ENCODE results near the gene CFAP73. TPM values are rescaled to one million over a fixed set of nuclear protein-coding genes. Genes with fewer than 3 reads are reported as not detected.

The CFAP73 gene
- total RNA-seq, 2 donors from 2014 or later, result not detected

DNA sequence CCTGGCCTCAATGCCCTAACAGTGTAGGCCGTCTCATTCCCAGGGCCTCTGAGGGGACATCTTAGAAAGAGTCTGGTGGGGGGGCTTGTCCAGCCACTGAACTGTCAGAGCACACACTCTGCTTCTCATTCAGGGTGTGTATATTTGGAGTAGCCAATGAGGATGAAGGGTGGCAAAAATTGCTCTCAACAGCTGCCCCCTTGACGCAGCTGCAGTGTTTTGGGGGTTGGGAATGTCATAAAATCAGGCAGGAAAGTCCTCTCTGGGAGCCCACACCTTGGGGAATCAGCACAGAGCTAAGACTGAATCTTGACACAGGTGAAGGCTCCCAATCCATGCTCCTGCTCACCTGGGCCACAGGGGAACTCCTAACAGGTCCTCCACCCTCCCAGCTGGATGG lies 15.5 kb upstream of the CFAP73 start:
- TF ChIP-seq CTCF (conservative IDR thresholded peaks at IDR 0.05), result no peak
- Mint-ChIP-seq H3K27ac (no peak overlapping the region), H3K27me3 (ENCODE audit: insufficient read depth) (peaks cover 26% of the 10 kb centered on the region), H3K36me3 (ENCODE audit: low read depth) (no peaks in the 10 kb centered on the region), H3K4me3 (no peak overlapping the region), H3K9me3 (no peaks in the 10 kb centered on the region), H3K4me1 (peaks cover 4% of the 10 kb centered on the region)
- WGBS, 2 experiments (ENCODE audit: insufficient coverage in 1 of 2, insufficient read length in 1 of 2), result 78 to 97% methylated on average over 1 to 2 of the region's 2 CpGs
- Histone ChIP-seq H3K4me1 (ENCODE audit: control insufficient read depth, insufficient read depth, low read length) (no peaks in the 10 kb centered on the region), H3K27me3 (ENCODE audit: control insufficient read depth, insufficient read depth, low read length, poor library complexity, severe bottlenecking) (peaks cover 19% of the 10 kb centered on the region), H3K36me3 (ENCODE audit: control insufficient read depth, insufficient read depth, low read length) (no peaks in the 10 kb centered on the region), H3K9me3 (ENCODE audit: control insufficient read depth, low read length) (no peaks in the 10 kb centered on the region), H3K4me3 (ENCODE audit: low read length) (no peak overlapping the region), H3K9ac (ENCODE audit: extremely low read depth, low read length, poor library complexity, severe bottlenecking) (no peak overlapping the region), H3K27ac (ENCODE audit: low read depth, low read length) (no peak overlapping the region)
- DNase-seq, result peak; percentile 47

DNA sequence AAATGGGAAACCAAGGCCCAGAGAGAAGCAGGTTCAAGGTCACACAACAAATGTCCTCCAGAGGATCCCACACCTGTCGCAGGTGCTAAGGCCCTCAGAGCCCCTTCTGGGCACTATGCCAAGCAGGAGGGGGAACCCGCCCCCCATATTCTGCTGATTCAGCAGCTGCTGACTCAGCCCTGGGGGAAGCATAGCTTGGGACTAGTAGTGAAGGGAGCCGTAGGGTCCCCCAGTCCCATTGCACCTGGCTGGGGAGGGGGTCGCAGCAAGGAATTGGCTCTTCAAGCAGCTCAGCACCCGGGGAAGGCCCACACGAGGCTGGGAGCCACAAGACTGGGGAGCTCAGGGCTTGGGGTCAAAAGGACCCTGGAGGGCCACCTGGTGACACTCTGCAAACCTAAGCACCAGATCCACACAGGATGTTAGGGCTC lies 15.0 kb upstream of the CFAP73 start:
- no peak overlapping the region for H3K4me3 ChIP-seq (ENCODE audit: low read length)

DNA sequence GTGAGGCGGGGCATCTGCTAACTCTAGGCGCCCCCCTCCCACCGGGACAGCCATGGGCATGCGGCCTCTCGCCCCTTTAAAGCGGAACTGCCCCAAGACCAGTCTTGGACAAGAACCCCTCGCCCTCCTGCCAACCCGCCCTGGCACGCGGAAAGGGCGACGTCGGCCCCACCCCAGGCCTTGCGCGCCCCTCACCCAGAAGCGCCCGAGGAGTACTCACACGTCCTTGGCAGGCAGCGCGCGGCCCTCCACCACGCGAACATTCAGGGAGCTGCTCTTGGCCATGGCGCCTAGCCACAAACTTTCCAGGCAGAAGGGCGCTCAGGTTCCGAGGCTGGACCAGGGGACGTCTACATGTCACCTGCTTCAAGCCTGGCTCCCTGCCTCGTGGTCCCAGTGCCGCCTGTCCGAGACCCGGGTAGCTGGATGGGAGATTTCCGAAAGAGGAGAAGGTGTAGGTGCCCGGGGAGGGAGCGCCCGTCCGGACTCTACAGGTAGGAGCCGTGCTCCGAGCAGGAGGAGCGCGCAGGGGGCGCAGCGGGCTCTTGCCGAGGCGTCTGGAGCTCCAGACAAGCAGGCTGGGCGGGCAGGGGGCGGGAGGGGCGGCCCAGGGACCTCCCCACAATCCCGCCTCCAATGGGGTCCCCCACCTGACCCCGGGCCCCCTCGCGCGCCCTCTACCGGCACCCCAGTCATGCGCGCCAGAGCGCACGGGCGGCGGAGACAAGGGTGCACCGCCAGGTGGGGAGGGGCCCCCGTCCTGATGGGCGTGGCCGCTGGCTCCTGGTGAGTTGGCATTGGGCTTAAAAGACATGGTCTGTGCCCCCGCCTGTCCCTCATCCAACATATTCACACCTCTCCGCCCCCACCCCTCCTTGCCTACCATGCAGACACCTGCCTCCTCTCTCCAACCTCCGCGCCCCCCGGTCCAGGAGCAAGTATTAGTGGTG lies 14.1 kb upstream of the CFAP73 start, which contains the start of gene RASAL1:
Gene RASAL1, minus strand, starts transcription at position 584 of the 950 bp plus-strand sequence. Its CDS starts 299 bp downstream, at position 285.
- peaks cover 4% of the 10 kb centered on the region for H3K4me1 Mint-ChIP-seq
- no peaks in the 10 kb centered on the region for H3K9me3 ChIP-seq (ENCODE audit: control insufficient read depth, low read length)
- peaks cover 19% of the 10 kb centered on the region for H3K27me3 ChIP-seq (ENCODE audit: control insufficient read depth, insufficient read depth, low read length, poor library complexity, severe bottlenecking)
- 11 to 19% methylated on average over 21 to 64 of the region's 68 CpGs for WGBS, 2 experiments (ENCODE audit: insufficient coverage in 1 of 2, insufficient read length in 1 of 2)
- no peaks in the 10 kb centered on the region for H3K4me1 ChIP-seq (ENCODE audit: control insufficient read depth, insufficient read depth, low read length)
- H3K4me3 ChIP-seq (ENCODE audit: low read length), result peak within 1 kb of the TSS; percentile 71
- peak within 1 kb of the TSS; percentile 55 for H3K4me3 Mint-ChIP-seq
- no peaks in the 10 kb centered on the region for H3K36me3 Mint-ChIP-seq (ENCODE audit: low read depth)
- no peak within 1 kb of the TSS for H3K9ac ChIP-seq (ENCODE audit: extremely low read depth, low read length, poor library complexity, severe bottlenecking)
- TF ChIP-seq CTCF (conservative IDR thresholded peaks at IDR 0.05), result peak; percentile 97
- H3K27ac Mint-ChIP-seq, result peak within 1 kb of the TSS; percentile 88
- H3K36me3 ChIP-seq (ENCODE audit: control insufficient read depth, insufficient read depth, low read length), result no peaks in the 10 kb centered on the region
- peak; percentile 99 for DNase-seq
- no peaks in the 10 kb centered on the region for H3K9me3 Mint-ChIP-seq
- H3K27ac ChIP-seq (ENCODE audit: low read depth, low read length), result no peak within 1 kb of the TSS
- H3K27me3 Mint-ChIP-seq (ENCODE audit: insufficient read depth), result peaks cover 26% of the 10 kb centered on the region

More for the DNA sequence above, 15.0 kb upstream of the CFAP73 start:
- 79 to 92% methylated on average over 3 to 6 of the region's 6 CpGs for WGBS, 2 experiments (ENCODE audit: insufficient coverage in 1 of 2, insufficient read length in 1 of 2)
- no peak overlapping the region for H3K9ac ChIP-seq (ENCODE audit: extremely low read depth, low read length, poor library complexity, severe bottlenecking)
- Mint-ChIP-seq H3K9me3 (no peaks in the 10 kb centered on the region), H3K27me3 (ENCODE audit: insufficient read depth) (peaks cover 26% of the 10 kb centered on the region), H3K36me3 (ENCODE audit: low read depth) (no peaks in the 10 kb centered on the region), H3K4me3 (peak overlapping the region; percentile 55), H3K27ac (no peak overlapping the region), H3K4me1 (peaks cover 4% of the 10 kb centered on the region)
- H3K27ac ChIP-seq (ENCODE audit: low read depth, low read length), result no peak overlapping the region
- H3K9me3 ChIP-seq (ENCODE audit: control insufficient read depth, low read length), result no peaks in the 10 kb centered on the region
- DNase-seq, result peak; percentile 57
- no peaks in the 10 kb centered on the region for H3K4me1 ChIP-seq (ENCODE audit: control insufficient read depth, insufficient read depth, low read length)
- peaks cover 19% of the 10 kb centered on the region for H3K27me3 ChIP-seq (ENCODE audit: control insufficient read depth, insufficient read depth, low read length, poor library complexity, severe bottlenecking)
- TF ChIP-seq CTCF (conservative IDR thresholded peaks at IDR 0.05), result no peak
- H3K36me3 ChIP-seq (ENCODE audit: control insufficient read depth, insufficient read depth, low read length), result no peaks in the 10 kb centered on the region

Data from endodermal cell (in vitro differentiated cells).